Rectal smooth muscle tissue (tissue), 1 donor: ENCODE data around the gene NANOS3.
"Not testable (repeated sequence)": the region's sequence is repeated elsewhere in the genome, so short reads cannot be mapped to it uniquely, and the experiment has no call there.

ENCODE experiments used
- H3K27ac ChIP-seq: one replicate; pipeline ENCODE4 v1.7.0; 2013; ENCODE audit warnings: low read depth, low read length, inconsistent platforms
- H3K27me3 ChIP-seq: one replicate; pipeline ENCODE4 v1.7.0; 2013; ENCODE audit warnings: low read length; ENCODE audit not compliant: control insufficient read depth, insufficient read depth
- H3K36me3 ChIP-seq: one replicate; pipeline ENCODE4 v1.7.0; 2013; ENCODE audit warnings: low read length; ENCODE audit not compliant: control insufficient read depth, insufficient read depth
- H3K4me1 ChIP-seq: one replicate; pipeline ENCODE4 v1.7.0; 2013; ENCODE audit warnings: low read length; ENCODE audit not compliant: control insufficient read depth, insufficient read depth
- H3K4me3 ChIP-seq: one replicate; pipeline ENCODE4 v1.7.0; 2013; ENCODE audit warnings: low read length
- H3K9ac ChIP-seq: one replicate; pipeline ENCODE4 v1.7.0; 2013; ENCODE audit warnings: low read length

NANOS3 gene

GRCh38 chr19:13847407-13848339, 29.3 kb upstream of the NANOS3 start:
- H3K27me3 ChIP-seq, result no peaks in the 10 kb centered on the region
- H3K27ac ChIP-seq, result peak overlapping the region; percentile 100
- peaks cover 31% of the 10 kb centered on the region for H3K4me1 ChIP-seq
- H3K36me3 ChIP-seq, result no peaks in the 10 kb centered on the region
- H3K9ac ChIP-seq, result peak overlapping the region; percentile 62
- peak overlapping the region; percentile 74 for H3K4me3 ChIP-seq

- H3K4me1 ChIP-seq, result peaks cover 27% of the 10 kb centered on the region
- peak overlapping the region; percentile 100 for H3K27ac ChIP-seq
- no peaks in the 10 kb centered on the region for H3K27me3 ChIP-seq
- peak overlapping the region; percentile 44 for H3K4me3 ChIP-seq
- H3K36me3 ChIP-seq, result no peaks in the 10 kb centered on the region
- H3K9ac ChIP-seq, result no peak overlapping the region
These were observed 28.6 kb upstream of the NANOS3 start for GRCh38 chr19:13848340-13848677.

DNA sequence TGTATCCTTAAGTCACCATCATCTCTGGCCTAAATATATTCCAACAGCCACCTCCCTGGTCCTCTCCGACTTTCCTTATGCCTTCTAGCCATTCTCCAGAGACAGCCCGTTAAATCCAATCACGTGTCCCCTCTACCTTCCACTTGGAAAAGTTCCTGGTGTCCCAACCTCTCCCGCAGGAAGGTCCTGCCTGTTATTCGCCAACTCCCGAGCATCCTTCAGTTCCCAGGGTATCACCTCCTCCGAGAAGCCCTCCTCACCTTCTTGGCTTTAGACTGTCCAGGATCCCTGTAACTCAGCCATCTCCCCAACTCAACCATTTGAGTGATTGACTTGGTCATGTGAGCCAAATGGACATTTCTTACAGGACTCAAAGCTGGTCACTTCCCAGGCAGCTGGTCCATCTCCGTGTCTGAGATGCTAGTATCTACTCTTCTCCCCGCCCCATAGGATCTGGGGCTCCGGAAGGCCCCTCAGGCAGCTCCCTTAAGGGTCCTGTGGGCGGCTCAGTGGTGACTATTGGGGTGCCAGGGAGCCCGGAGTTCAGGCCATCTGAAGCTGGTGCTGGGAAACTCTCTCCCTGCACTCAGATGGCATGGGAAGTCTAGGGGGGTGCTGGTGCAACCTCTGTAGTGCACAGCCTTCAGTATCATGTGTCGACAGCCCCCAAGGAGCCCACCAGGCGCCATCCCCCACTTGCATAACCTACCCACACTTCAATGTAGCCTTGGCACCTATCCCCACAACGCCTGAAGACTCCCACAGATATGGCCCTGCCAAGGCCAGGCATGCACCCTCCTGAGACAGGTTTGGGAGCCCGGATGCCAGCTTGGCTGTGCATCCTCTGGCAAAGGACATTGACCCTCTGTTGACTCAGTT, 27.9 kb upstream of the NANOS3 start:
- Histone ChIP-seq H3K9ac (no peak overlapping the region), H3K36me3 (no peaks in the 10 kb centered on the region), H3K4me1 (peaks cover 27% of the 10 kb centered on the region), H3K27ac (peak overlapping the region; percentile 100), H3K4me3 (no peak overlapping the region), H3K27me3 (no peaks in the 10 kb centered on the region)

GRCh38 chr19:13849991-13850909, 26.7 kb upstream of the NANOS3 start:
- H3K4me1 ChIP-seq, result peaks cover 27% of the 10 kb centered on the region

GRCh38 chr19:13850910-13851733, 25.8 kb upstream of the NANOS3 start:
- Histone ChIP-seq H3K27me3 (no peaks in the 10 kb centered on the region), H3K9ac (peak overlapping the region; percentile 78), H3K4me3 (peak overlapping the region; percentile 61), H3K4me1 (peaks cover 27% of the 10 kb centered on the region), H3K36me3 (no peaks in the 10 kb centered on the region), H3K27ac (peak overlapping the region; percentile 96)

More at GRCh38 chr19:13849991-13850909, 26.7 kb upstream of the NANOS3 start:
- no peaks in the 10 kb centered on the region for H3K36me3 ChIP-seq
- peak overlapping the region; percentile 96 for H3K27ac ChIP-seq
- no peaks in the 10 kb centered on the region for H3K27me3 ChIP-seq
- H3K4me3 ChIP-seq, result peak overlapping the region; percentile 61
- peak overlapping the region; percentile 78 for H3K9ac ChIP-seq

GRCh38 chr19:13851734-13852114, 25.2 kb upstream of the NANOS3 start:
- H3K36me3 ChIP-seq, H3K4me3 ChIP-seq, H3K27me3 ChIP-seq, H3K9ac ChIP-seq: not testable (repeated sequence)
- Histone ChIP-seq H3K4me1 (peaks cover 21% of the 10 kb centered on the region), H3K27ac (peak overlapping the region; percentile 96)

DNA sequence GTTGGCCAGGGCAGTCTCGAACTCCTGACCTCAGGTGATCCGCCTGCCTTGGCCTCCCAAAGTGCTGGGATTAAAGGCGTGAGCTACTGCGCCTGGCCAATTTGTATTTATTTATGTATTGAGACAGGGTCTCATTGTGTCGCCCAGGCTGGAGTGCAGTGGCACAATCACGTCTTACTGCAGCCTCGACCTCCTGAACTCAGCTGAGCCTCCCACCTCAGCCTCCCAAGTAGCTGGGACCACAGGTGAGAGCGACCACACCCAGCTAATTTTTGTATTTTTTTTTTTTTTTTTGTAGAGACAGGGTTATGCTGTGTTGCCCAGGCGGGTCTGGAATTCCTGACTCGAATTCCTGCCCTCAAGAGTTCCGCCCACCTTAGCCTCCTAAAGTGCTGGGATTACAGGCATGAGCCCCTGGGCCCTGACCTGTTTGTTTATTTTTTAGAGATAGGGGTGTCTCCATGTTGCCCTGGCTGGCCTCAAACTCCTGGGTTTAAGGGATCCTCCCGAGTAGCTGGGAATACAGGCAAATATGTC, 24.7 kb upstream of the NANOS3 start:
- Histone ChIP-seq H3K4me1 (peaks cover 16% of the 10 kb centered on the region), H3K27ac (peak overlapping the region; percentile 96)
- not testable (repeated sequence) for H3K4me3 ChIP-seq, H3K27me3 ChIP-seq, H3K36me3 ChIP-seq, H3K9ac ChIP-seq

DNA sequence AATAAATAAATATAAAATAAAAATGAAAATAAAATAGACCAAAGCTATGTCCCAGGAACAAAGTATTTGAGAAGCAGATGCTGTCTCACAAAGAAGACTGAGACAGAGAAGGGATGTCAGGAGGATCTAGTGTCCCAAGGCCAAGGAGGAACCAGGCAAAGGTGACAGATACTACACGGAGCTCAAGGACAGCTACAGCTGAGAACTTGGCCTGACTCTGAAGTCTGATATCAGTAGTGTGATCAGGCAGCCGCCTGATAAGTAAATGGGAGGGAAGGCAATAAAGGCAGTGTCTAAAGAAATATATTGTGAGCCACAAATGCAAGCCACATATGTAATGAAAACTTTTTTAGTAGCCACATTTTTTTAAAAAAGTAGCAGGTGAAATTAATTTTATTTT, 20.4 kb upstream of the NANOS3 start:
- Histone ChIP-seq H3K4me3 (no peak overlapping the region), H3K9ac (no peak overlapping the region), H3K27ac (no peak overlapping the region), H3K36me3 (no peaks in the 10 kb centered on the region), H3K27me3 (no peaks in the 10 kb centered on the region), H3K4me1 (peaks cover 5% of the 10 kb centered on the region)

GRCh38 chr19:13859361-13859880, 17.5 kb upstream of the NANOS3 start:
- Histone ChIP-seq H3K4me1 (peaks cover 7% of the 10 kb centered on the region), H3K27me3 (no peaks in the 10 kb centered on the region), H3K27ac (no peak overlapping the region), H3K9ac (no peak overlapping the region), H3K36me3 (no peaks in the 10 kb centered on the region), H3K4me3 (no peak overlapping the region)

GRCh38 chr19:13860679-13861391, 16.1 kb upstream of the NANOS3 start:
- Histone ChIP-seq H3K27ac (peak overlapping the region; percentile 96), H3K4me3 (peak overlapping the region; percentile 63), H3K36me3 (no peaks in the 10 kb centered on the region), H3K4me1 (peaks cover 7% of the 10 kb centered on the region), H3K27me3 (peaks cover 2% of the 10 kb centered on the region), H3K9ac (no peak overlapping the region)
